ENCODE data around the gene PTGDS. TPM values are rescaled to one million over a fixed set of nuclear protein-coding genes. Genes with fewer than 3 reads are reported as not detected.
A peak's percentile ranks its signal among the peaks of the same experiment; 100 is the strongest.

PTGDS gene
- total RNA-seq, 4 donors from 2014 or later: 1.2 to 21.5 (median 7.8) TPM

- Histone ChIP-seq H3K4me3 (peak within 1 kb of the TSS; percentile 50 to 86 (median 74)), H3K4me1 (peaks cover 21 to 80% (median 46%) of the 10 kb centered on the region in 4 donors), H3K36me3 (no peaks in the 10 kb centered on the region), H3K27ac (peak within 1 kb of the TSS; percentile 53 to 78 (median 70)), H3K27me3 (no peaks in the 10 kb centered on the region), H3K9me3 (no peaks in the 10 kb centered on the region)
- TF ChIP-seq POLR2A (IDR thresholded peaks at IDR 0.05): no peak
- TF ChIP-seq CTCF (IDR thresholded peaks at IDR 0.05): no peak
- no peak for DNase-seq
Observed at GRCh38 chr9:137027369-137028262, 50.3 kb downstream of the PTGDS start, which contains the start of gene ABCA2. Gene ABCA2, minus strand, starts transcription at chr9:137028237. Its CDS starts 97 bp downstream, at chr9:137028140.

GRCh38 chr9:137028263-137029057, 51.2 kb downstream of the PTGDS start:
- Histone ChIP-seq H3K9me3 (no peaks in the 10 kb centered on the region), H3K27ac (peak overlapping the region; percentile 53 to 78 (median 70)), H3K4me3 (peak overlapping the region; percentile 50 to 86 (median 74)), H3K36me3 (no peaks in the 10 kb centered on the region), H3K4me1 (peaks cover 14 to 71% (median 48%) of the 10 kb centered on the region in 4 donors), H3K27me3 (no peaks in the 10 kb centered on the region)
- TF ChIP-seq CTCF (IDR thresholded peaks at IDR 0.05) (peak; percentile 46 to 68 (median 62)), POLR2A (IDR thresholded peaks at IDR 0.05) (no peak)
- DNase-seq: peak; percentile 75 to 87 (median 85)

GRCh38 chr9:137029058-137029936, 52.0 kb downstream of the PTGDS start:
- TF ChIP-seq POLR2A (IDR thresholded peaks at IDR 0.05) (no peak), CTCF (IDR thresholded peaks at IDR 0.05) (peak; percentile 68 to 84 (median 78))
- Histone ChIP-seq H3K27me3 (no peaks in the 10 kb centered on the region), H3K36me3 (no peaks in the 10 kb centered on the region), H3K4me1 (peaks cover 14 to 67% (median 49%) of the 10 kb centered on the region in 4 donors), H3K4me3 (peak overlapping the region; percentile 50 to 86 (median 74)), H3K9me3 (no peaks in the 10 kb centered on the region), H3K27ac (peak overlapping the region in 3 of 4 donors; percentile 69 to 78 (median 72))
- peak; percentile 82 to 91 (median 85) for DNase-seq

GRCh38 chr9:137030006-137030405, 52.7 kb downstream of the PTGDS start:
- no peaks in the 10 kb centered on the region for H3K9me3 ChIP-seq
- peak overlapping the region in 1 of 4 donors; percentile 78 for H3K27ac ChIP-seq
- no peaks in the 10 kb centered on the region for H3K27me3 ChIP-seq
- TF ChIP-seq CTCF (IDR thresholded peaks at IDR 0.05): no peak
- TF ChIP-seq POLR2A (IDR thresholded peaks at IDR 0.05): no peak
- DNase-seq: no peak
- peak overlapping the region in 1 of 4 donors; percentile 24 for H3K4me3 ChIP-seq
- no peaks in the 10 kb centered on the region for H3K36me3 ChIP-seq
- peaks cover 14 to 73% (median 56%) of the 10 kb centered on the region in 4 donors for H3K4me1 ChIP-seq
